H1 (cell line): Measurements from ENCODE around the gene PGLYRP2. TPM values are rescaled to one million over a fixed set of nuclear protein-coding genes. Genes with fewer than 3 reads are reported as not detected.

Source experiments
- CTCF ChIA-PET: fragments of 300-600 bp; sonication (Branson Sonifier 250); formaldehyde crosslinking; loops from one replicate; lab custom pipeline; 2021; ENCODE audit not compliant: partially characterized antibody; lab: Charles Lee
- POLR2A ChIA-PET: fragments of 300-600 bp; sonication (Branson Sonifier 250); formaldehyde crosslinking; loops from one replicate; lab custom pipeline; 2021; ENCODE audit warnings: inconsistent platforms; ENCODE audit not compliant: partially characterized antibody; lab: Charles Lee
- DNase-seq, 2 experiments: peaks; one replicate each; pipeline versions ENCODE4 v3.0.0 to v3.0.0-alpha.2; 2010 to 2022; ENCODE audit warnings: low spot score in 2 of 2, low read depth in 1 of 2, mixed read lengths in 1 of 2
- FAIRE-seq: peaks from 2 replicates; lab custom pipeline; 2011; peaks lifted over from hg19 to GRCh38; lab: Jason Lieb, UNC
- H2AFZ ChIP-seq: 2 replicates; pipeline ENCODE4 v1.8.1; 2012; ENCODE audit warnings: low read length, inconsistent platforms
- H2AK5ac ChIP-seq: 2 replicates; pipeline ENCODE4 v1.6.1; 2013; ENCODE audit warnings: low read depth, low read length
- H2BK120ac ChIP-seq: replicated peaks from 2 replicates; pipeline ENCODE3; 2013; ENCODE audit warnings: low read depth, low read length, inconsistent platforms
- H2BK12ac ChIP-seq: 2 replicates; pipeline ENCODE4 v1.6.1; 2013; ENCODE audit warnings: low read depth, low read length
- H2BK15ac ChIP-seq: 2 replicates; pipeline ENCODE4 v1.6.1; 2013; ENCODE audit warnings: low read length
- H2BK20ac ChIP-seq: 2 replicates; pipeline ENCODE4 v1.6.1; 2013; ENCODE audit warnings: low read length
- H2BK5ac ChIP-seq: 2 replicates; pipeline ENCODE4 v1.6.1; 2013; ENCODE audit warnings: low read depth, low read length
- H3K14ac ChIP-seq: 2 replicates; pipeline ENCODE4 v1.6.1; 2013; ENCODE audit warnings: inconsistent platforms; ENCODE audit not compliant: insufficient read length
- H3K18ac ChIP-seq: 2 replicates; pipeline ENCODE4 v1.6.1; 2013; ENCODE audit warnings: low read length; ENCODE audit errors: extremely low read depth
- H3K23ac ChIP-seq: 2 replicates; pipeline ENCODE4 v1.6.1; 2013; ENCODE audit warnings: inconsistent platforms; ENCODE audit not compliant: insufficient read length
- H3K23me2 ChIP-seq: 2 replicates; pipeline ENCODE4 v1.6.1; 2013; ENCODE audit warnings: low read depth, low read length
- H3K27ac ChIP-seq: 2 replicates; pipeline ENCODE4 v1.6.1; 2011; ENCODE audit warnings: low read depth, low read length, inconsistent platforms
- H3K27me3 ChIP-seq, 4 experiments: replicated peaks in 1 of 4; 1 replicate in 1 of 4; 2 replicates in 3 of 4; pipeline versions ENCODE4 v1.6.1 to v1.8.1; 2011 to 2013; ENCODE audit warnings: low read length in 3 of 4, mild to moderate bottlenecking in 3 of 4, inconsistent platforms in 2 of 4, mixed read lengths in 2 of 4, moderate library complexity in 1 of 4; ENCODE audit not compliant: control insufficient read depth in 3 of 4, insufficient read depth in 3 of 4; ENCODE audit errors: extremely low read depth in 1 of 4
- H3K36me3 ChIP-seq, 4 experiments: 2 replicates each; pipeline versions ENCODE4 v1.6.1 to v1.8.1; 2011 to 2013; ENCODE audit warnings: mild to moderate bottlenecking in 4 of 4, low read length in 3 of 4, moderate library complexity in 2 of 4, control low read depth in 1 of 4, inconsistent platforms in 1 of 4; ENCODE audit not compliant: insufficient read depth in 4 of 4, control insufficient read depth in 2 of 4
- H3K4ac ChIP-seq: replicated peaks from 2 replicates; pipeline ENCODE3; 2013; ENCODE audit warnings: low read length, low read depth, mixed read lengths, inconsistent platforms; ENCODE audit not compliant: insufficient read length
- H3K4me1 ChIP-seq, 4 experiments: replicated peaks in 1 of 4; 1 replicate in 1 of 4; 2 replicates in 3 of 4; pipeline versions ENCODE4 v1.6.1 to v1.8.1; 2011 to 2013; ENCODE audit warnings: low read length in 3 of 4, inconsistent platforms in 2 of 4, mixed read lengths in 1 of 4; ENCODE audit not compliant: insufficient read depth in 4 of 4, control insufficient read depth in 3 of 4
- H3K4me2 ChIP-seq, 2 experiments: 2 replicates each; pipeline versions ENCODE4 v1.6.1 to v1.8.1; 2011 to 2013; ENCODE audit warnings: low read depth in 2 of 2, low read length in 2 of 2, control low read depth in 1 of 2, inconsistent platforms in 1 of 2, mild to moderate bottlenecking in 1 of 2; ENCODE audit not compliant: insufficient read depth in 1 of 2
- H3K4me3 ChIP-seq, 4 experiments: fragments of 200-600, 300-600 bp in 1 of 4; sonication (generic), shearing (Covaris generic), sonication (Bioruptor Twin) in 1 of 4; 2 replicates each; pipeline versions ENCODE4 v1.5.1 to v1.8.1; 2011 to 2016; ENCODE audit warnings: low read length in 4 of 4, low read depth in 3 of 4, control low read depth in 2 of 4, inconsistent platforms in 2 of 4, mild to moderate bottlenecking in 2 of 4, mixed read lengths in 1 of 4, moderate library complexity in 1 of 4; ENCODE audit not compliant: insufficient read depth in 2 of 4; ENCODE audit errors: extremely low read depth in 1 of 4
- H3K56ac ChIP-seq: replicated peaks from 2 replicates; pipeline ENCODE3; 2013; ENCODE audit warnings: low read depth, mild to moderate bottlenecking, mixed read lengths, low read length, inconsistent platforms; ENCODE audit not compliant: insufficient read length
- H3K79me1 ChIP-seq: 2 replicates; pipeline ENCODE4 v1.6.1; 2013; ENCODE audit warnings: low read depth, low read length, control low read depth
- H3K79me2 ChIP-seq, 2 experiments: 2 replicates each; pipeline versions ENCODE4 v1.6.1 to v1.8.1; 2012 to 2013; ENCODE audit warnings: low read length in 2 of 2, mild to moderate bottlenecking in 2 of 2, inconsistent platforms in 1 of 2; ENCODE audit not compliant: insufficient read depth in 2 of 2, control insufficient read depth in 1 of 2
- H3K9ac ChIP-seq, 4 experiments: replicated peaks in 1 of 4; 1 replicate in 1 of 4; 2 replicates in 3 of 4; pipeline versions ENCODE4 v1.6.1 to v1.8.1; 2011 to 2013; ENCODE audit warnings: low read depth in 3 of 4, low read length in 3 of 4, control low read depth in 2 of 4, mild to moderate bottlenecking in 2 of 4, moderate library complexity in 2 of 4, inconsistent platforms in 1 of 4; ENCODE audit errors: extremely low read depth in 1 of 4
- H3K9me3 ChIP-seq, 2 experiments: 2 replicates each; pipeline versions ENCODE4 v1.6.1 to v1.8.1; 2012 to 2013; ENCODE audit warnings: mild to moderate bottlenecking in 2 of 2, moderate library complexity in 2 of 2, control low read depth in 1 of 2, inconsistent platforms in 1 of 2, low read depth in 1 of 2, low read length in 1 of 2, mixed read lengths in 1 of 2; ENCODE audit not compliant: insufficient read depth in 2 of 2
- H4K20me1 ChIP-seq, 2 experiments: replicated peaks in 1 of 2; 2 replicates each; pipeline versions ENCODE3 to v1.8.1; 2011 to 2013; ENCODE audit warnings: inconsistent platforms in 2 of 2, low read length in 2 of 2, mild to moderate bottlenecking in 1 of 2; ENCODE audit not compliant: insufficient read depth in 2 of 2, control insufficient read depth in 1 of 2
- H4K5ac ChIP-seq: 2 replicates; pipeline ENCODE4 v1.6.1; 2013; ENCODE audit warnings: low read length, low read depth, mixed read lengths, inconsistent platforms; ENCODE audit not compliant: insufficient read length
- H4K8ac ChIP-seq: 2 replicates; pipeline ENCODE4 v1.8.0; 2013; ENCODE audit warnings: mild to moderate bottlenecking, moderate library complexity, low read length, inconsistent platforms; ENCODE audit not compliant: insufficient read depth; ENCODE audit errors: extremely low read depth
- H4K91ac ChIP-seq: replicated peaks from 2 replicates; pipeline ENCODE3; 2013; ENCODE audit warnings: low read length, mixed read lengths, inconsistent platforms; ENCODE audit not compliant: insufficient read length
- BACH1 ChIP-seq: IDR thresholded peaks from 2 replicates; pipeline ENCODE4 v1.6.1; 2012; ENCODE audit warnings: low read length, improper control_type of control experiment
- BRCA1 ChIP-seq: IDR thresholded peaks from 2 replicates; pipeline ENCODE4 v1.6.1; 2012; ENCODE audit warnings: low read depth, low read length, improper control_type of control experiment
- CEBPB ChIP-seq: IDR thresholded peaks from 2 replicates; pipeline ENCODE4 v1.6.1; 2012; ENCODE audit warnings: low read depth, low read length
- CHD1 ChIP-seq: IDR thresholded peaks from 2 replicates; pipeline ENCODE4 v1.6.1; 2012; ENCODE audit warnings: low read depth, low read length, improper control_type of control experiment
- CHD2 ChIP-seq: IDR thresholded peaks from 2 replicates; pipeline ENCODE4 v1.6.1; 2012; ENCODE audit warnings: low read length, improper control_type of control experiment
- CTBP2 ChIP-seq: IDR thresholded peaks from 2 replicates; pipeline ENCODE4 v1.7.0; 2011; ENCODE audit warnings: borderline replicate concordance, mild to moderate bottlenecking, moderate library complexity, mixed read lengths, low read length; ENCODE audit not compliant: insufficient read depth, insufficient read length
- CTCF ChIP-seq, 3 experiments: IDR thresholded peaks; 1 replicate in 2 of 3; 2 replicates in 1 of 3; pipeline versions ENCODE4 v1.5.1 to v1.6.1; 2011; ENCODE audit warnings: low read length in 3 of 3, mild to moderate bottlenecking in 3 of 3, inconsistent platforms in 2 of 3, low read depth in 1 of 3, moderate library complexity in 1 of 3; ENCODE audit not compliant: insufficient read depth in 1 of 3; ENCODE audit errors: control extremely low read depth in 1 of 3
- MAX ChIP-seq: IDR thresholded peaks from 2 replicates; pipeline ENCODE4 v1.6.1; 2012; ENCODE audit warnings: inconsistent platforms
- POLR2AphosphoS5 ChIP-seq: IDR thresholded peaks from 2 replicates; pipeline ENCODE4 v1.6.1; 2011; ENCODE audit warnings: low read depth, low read length
- SIN3A ChIP-seq, 2 experiments: IDR thresholded peaks in 1 of 2; conservative IDR thresholded peaks in 1 of 2; 2 replicates each; pipeline ENCODE4 v1.6.1; 2011 to 2012; ENCODE audit warnings: low read length in 2 of 2, improper control_type of control experiment in 1 of 2, low read depth in 1 of 2, mild to moderate bottlenecking in 1 of 2
- SP4 ChIP-seq: IDR thresholded peaks from 2 replicates; pipeline ENCODE4 v1.6.1; 2012; ENCODE audit warnings: low read length, inconsistent platforms
- WGBS, 2 experiments: shearing (Covaris generic) in 1 of 2; methylation state at CpG; one replicate each; pipeline versions ENCODE4 v1.1.6 to v1.1.7; 2013 to 2015; ENCODE audit warnings: low lambda C conversion rate in 2 of 2, mixed read lengths in 2 of 2, inconsistent platforms in 1 of 2, low coverage in 1 of 2, missing lambda C conversion rate in 1 of 2; ENCODE audit not compliant: insufficient replicate concordance in 2 of 2, insufficient coverage in 1 of 2, insufficient read length in 1 of 2; ENCODE audit errors: extremely low coverage in 1 of 2, missing lambda C conversion rate in 1 of 2; 5-methylcytosine and 5-hydroxymethylcytosine counted together
- polyA plus RNA-seq, 7 experiments: library from polyadenylated mRNA; depleted of rRNA in 3 of 7; stranded (reverse) in 5 of 7; unstranded in 2 of 7; fragments of >200 nt in 5 of 7; fragments of 200-250 nt in 2 of 7; gene quantifications; 1 replicate in 5 of 7; 2 replicates in 1 of 7; 4 replicates in 1 of 7; pipeline versions ENCODE4 v1.2.1 to v1.2.3, GENCODE V29; 2011 to 2013; ENCODE audit warnings: missing spikeins in 2 of 7, mixed read lengths in 2 of 7
- total RNA-seq: library from RNA; stranded (reverse); fragmentation: NEBNext Ultra II Directional; extraction: Animal tissue kit (Norgen Biotek cat#: 25700); gene quantifications from 2 replicates; pipeline ENCODE4 v1.2.1, GENCODE V29; 2021

The PGLYRP2 gene
- total and polyA plus RNA-seq, 2 of the 8 experiments (the other 6 are each of a cell fraction or from before 2014, with no cell fraction given) = not detected

- Histone ChIP-seq H2AK5ac (no peak overlapping the region), H3K14ac (no peak overlapping the region), H3K23ac (no peak overlapping the region), H3K79me1 (peaks cover 22% of the 10 kb centered on the region), H2BK15ac (no peak overlapping the region), H3K79me2 (peaks cover 0 to 29% of the 10 kb centered on the region in 2 experiments; a peak in 2 of 4 replicates), H4K20me1 (peaks cover 12 to 13% of the 10 kb centered on the region in 2 experiments), H2BK120ac (no peak overlapping the region), H3K4ac (no peak overlapping the region), H4K8ac (no peak overlapping the region), H3K18ac (no peak overlapping the region), H2BK12ac (no peak overlapping the region), H3K9ac (no peak overlapping the region), H3K27ac (no peak overlapping the region), H3K56ac (no peak overlapping the region), H3K36me3 (peaks cover 2 to 37% (median 20%) of the 10 kb centered on the region in 4 experiments; a peak in 6 of 8 replicates), H3K4me3 (no peak overlapping the region), H3K27me3 (no peaks in the 10 kb centered on the region; a peak in 1 of 7 replicates), H3K9me3 (peaks cover 3 to 4% of the 10 kb centered on the region in 2 experiments; a peak in 1 of 4 replicates), H2BK5ac (no peak overlapping the region), H3K23me2 (peaks cover 5% of the 10 kb centered on the region; the same call in 1 of the 2 replicates), H2BK20ac (no peak overlapping the region), H3K4me2 (no peak overlapping the region), H2AFZ (no peak overlapping the region), H3K4me1 (peaks cover 0 to 9% (median 4%) of the 10 kb centered on the region in 4 experiments; a peak in 4 of 7 replicates), H4K91ac (no peak overlapping the region), H4K5ac (no peak overlapping the region)
- FAIRE-seq (no peak), DNase-seq (no peak)
- 100% methylated on average over 2 of the region's 35 CpGs; no CpG with 5 or more reads in 1 of the 2 experiments for WGBS, 2 experiments
- CTCF ChIA-PET = interaction anchor here (5.1 kb wide), 1 partner anchor 8 kb away, joined by 28 read pairs; the partner anchor contains the start of gene AKAP8L
- POLR2A ChIA-PET = interaction anchor here (1.6 to 5.0 kb wide), 2 partner anchors 9 to 16 kb away, joined by 4 to 71 read pairs; partner anchors contain the start of gene AKAP8L
- TF ChIP-seq BACH1 (no peak), POLR2AphosphoS5 (no peak), CHD1 (no peak), CTCF (IDR thresholded peaks at IDR 0.05; ENCODE audit: control extremely low read depth in 1 of 3, insufficient read depth in 1 of 3, low read depth in 1 of 3, low read length in 3 of 3) (no peak), SIN3A (conservative IDR thresholded peaks at IDR 0.05 in 1 of 2, IDR thresholded peaks at IDR 0.05 in 1 of 2; ENCODE audit: low read depth in 1 of 2, low read length in 2 of 2) (no peak), SP4 (no peak), BRCA1 (no peak), CHD2 (no peak), MAX (no peak), CTBP2 (no peak), CEBPB (no peak)
Measured at GRCh38 chr19:15427991-15428471, 51.3 kb downstream of the PGLYRP2 start.
